Neuronal stem cell (in vitro differentiated cells): ENCODE results near the gene LRP11.
"Not testable (repeated sequence)": the region's sequence is repeated elsewhere in the genome, so short reads cannot be mapped to it uniquely, and the experiment has no call there.

Experiments used
- DNase-seq: peaks from one replicate; pipeline ENCODE4 v3.0.0-alpha.2; 2013; ENCODE audit warnings: low spot score
- H2AFZ ChIP-seq: one replicate; pipeline ENCODE4 v1.6.1; 2013; ENCODE audit warnings: mild to moderate bottlenecking, low read length, inconsistent platforms
- H2AK5ac ChIP-seq: 2 replicates; pipeline ENCODE4 v1.6.1; 2013; ENCODE audit warnings: low read depth, mild to moderate bottlenecking, inconsistent platforms, low read length, moderate library complexity, mixed read lengths
- H2BK120ac ChIP-seq: 2 replicates; pipeline ENCODE4 v1.6.1; 2013; ENCODE audit warnings: low read depth, mild to moderate bottlenecking, inconsistent platforms, low read length, moderate library complexity, mixed read lengths
- H2BK12ac ChIP-seq: one replicate; pipeline ENCODE4 v1.6.1; 2013; ENCODE audit warnings: low read length, inconsistent platforms
- H2BK15ac ChIP-seq: 2 replicates; pipeline ENCODE4 v1.6.1; 2013; ENCODE audit warnings: mild to moderate bottlenecking, low read length, inconsistent platforms, mixed read lengths
- H2BK5ac ChIP-seq: one replicate; pipeline ENCODE4 v1.6.1; 2013; ENCODE audit warnings: inconsistent platforms, mild to moderate bottlenecking, low read length, moderate library complexity
- H3K14ac ChIP-seq: one replicate; pipeline ENCODE4 v1.6.1; 2013; ENCODE audit warnings: low read length, inconsistent platforms
- H3K18ac ChIP-seq: 2 replicates; pipeline ENCODE4 v1.6.1; 2013; ENCODE audit warnings: low read length, inconsistent platforms
- H3K23ac ChIP-seq: 2 replicates; pipeline ENCODE4 v1.6.1; 2013; ENCODE audit warnings: low read depth, mild to moderate bottlenecking, mixed read lengths, low read length, inconsistent platforms; ENCODE audit not compliant: poor library complexity
- H3K27ac ChIP-seq: replicated peaks from 3 replicates; pipeline ENCODE4 v1.5.1; 2013; ENCODE audit warnings: low read length, inconsistent platforms
- H3K27me3 ChIP-seq, 3 experiments: 2 replicates each; pipeline ENCODE4 v1.6.1; 2013; ENCODE audit warnings: low read length in 3 of 3, mild to moderate bottlenecking in 2 of 3, inconsistent platforms in 1 of 3, low read depth in 1 of 3, mixed read lengths in 1 of 3, moderate library complexity in 1 of 3; ENCODE audit not compliant: control insufficient read depth in 3 of 3, insufficient read depth in 3 of 3
- H3K36me3 ChIP-seq, 2 donors: replicated peaks in 1 of 2; 2 replicates each; pipeline ENCODE4 v1.6.1; 2013; ENCODE audit warnings: low read length in 2 of 2; ENCODE audit not compliant: control insufficient read depth in 2 of 2, insufficient read depth in 2 of 2
- H3K4ac ChIP-seq: 2 replicates; pipeline ENCODE4 v1.6.1; 2013; ENCODE audit warnings: inconsistent platforms, mild to moderate bottlenecking, low read length, moderate library complexity
- H3K4me1 ChIP-seq, 2 donors: 1 replicate in 1 of 2; 2 replicates in 1 of 2; pipeline ENCODE4 v1.6.1; 2013; ENCODE audit warnings: low read length in 2 of 2, low read depth in 1 of 2; ENCODE audit not compliant: control insufficient read depth in 2 of 2, insufficient read depth in 1 of 2
- H3K4me2 ChIP-seq: one replicate; pipeline ENCODE4 v1.6.1; 2013; ENCODE audit warnings: mild to moderate bottlenecking, low read length, inconsistent platforms; ENCODE audit not compliant: insufficient read depth, poor library complexity, severe bottlenecking
- H3K4me3 ChIP-seq, 2 donors: 2 replicates each; pipeline ENCODE4 v1.5.1; 2013; ENCODE audit warnings: low read length in 2 of 2, mild to moderate bottlenecking in 2 of 2, inconsistent platforms in 1 of 2, moderate library complexity in 1 of 2
- H3K79me1 ChIP-seq: one replicate; pipeline ENCODE4 v1.6.1; 2013; ENCODE audit warnings: low read depth, mild to moderate bottlenecking, inconsistent platforms, low read length, moderate library complexity
- H3K9ac ChIP-seq: one replicate; pipeline ENCODE4 v1.6.1; 2013; ENCODE audit warnings: mild to moderate bottlenecking, low read depth, low read length, inconsistent platforms; ENCODE audit not compliant: poor library complexity
- H3K9me3 ChIP-seq, 2 donors: replicated peaks in 1 of 2; 2 replicates each; pipeline versions ENCODE3 to v1.6.1; 2013; ENCODE audit warnings: low read length in 2 of 2, mild to moderate bottlenecking in 2 of 2, inconsistent platforms in 1 of 2, low read depth in 1 of 2, mixed read lengths in 1 of 2, moderate library complexity in 1 of 2; ENCODE audit not compliant: control insufficient read depth in 2 of 2, insufficient read depth in 1 of 2
- H4K8ac ChIP-seq: one replicate; pipeline ENCODE4 v1.6.1; 2013; ENCODE audit warnings: low read depth, mild to moderate bottlenecking, inconsistent platforms, low read length, moderate library complexity
- H4K91ac ChIP-seq: one replicate; pipeline ENCODE4 v1.6.1; 2013; ENCODE audit warnings: low read length, low read depth, mild to moderate bottlenecking, inconsistent platforms; ENCODE audit not compliant: poor library complexity
- WGBS, 2 donors: extraction: QIAGEN DNeasy Blood & Tissue Kit; methylation state at CpG; one replicate each; pipeline ENCODE4 v1.1.7; 2013; ENCODE audit warnings: missing lambda C conversion rate in 2 of 2, mixed read lengths in 1 of 2; ENCODE audit not compliant: insufficient read length in 2 of 2, insufficient replicate concordance in 1 of 2; ENCODE audit errors: extremely low coverage in 2 of 2; 5-methylcytosine and 5-hydroxymethylcytosine counted together

The LRP11 gene

GRCh38 chr6:149855040-149855654 lies 9.0 kb downstream of the LRP11 start:
- H3K9me3 ChIP-seq = no peaks in the 10 kb centered on the region
- H3K9ac ChIP-seq = no peak overlapping the region
- no peak overlapping the region for H2AK5ac ChIP-seq
- no peaks in the 10 kb centered on the region for H3K79me1 ChIP-seq
- H3K18ac ChIP-seq = no peak overlapping the region
- H4K8ac ChIP-seq = no peak overlapping the region
- no peak overlapping the region for H3K4me3 ChIP-seq
- H3K36me3 ChIP-seq = peaks cover 0 to 26% of the 10 kb centered on the region in 2 donors
- no peak overlapping the region for H4K91ac ChIP-seq
- H3K4ac ChIP-seq = no peak overlapping the region
- no peaks in the 10 kb centered on the region for H3K27me3 ChIP-seq
- no peak overlapping the region for H3K23ac ChIP-seq
- H3K27ac ChIP-seq = no peak overlapping the region
- WGBS, 2 donors = no CpG with 5 or more reads among the region's 5 CpGs
- no peak for DNase-seq
- H3K4me2 ChIP-seq = no peak overlapping the region
- no peak overlapping the region for H2BK120ac ChIP-seq
- no peak overlapping the region for H2AFZ ChIP-seq
- H2BK12ac ChIP-seq = no peak overlapping the region
- peaks cover 0 to 11% of the 10 kb centered on the region in 2 donors for H3K4me1 ChIP-seq
- H2BK15ac ChIP-seq = no peak overlapping the region
- no peak overlapping the region for H3K14ac ChIP-seq
- no peak overlapping the region for H2BK5ac ChIP-seq

DNA sequence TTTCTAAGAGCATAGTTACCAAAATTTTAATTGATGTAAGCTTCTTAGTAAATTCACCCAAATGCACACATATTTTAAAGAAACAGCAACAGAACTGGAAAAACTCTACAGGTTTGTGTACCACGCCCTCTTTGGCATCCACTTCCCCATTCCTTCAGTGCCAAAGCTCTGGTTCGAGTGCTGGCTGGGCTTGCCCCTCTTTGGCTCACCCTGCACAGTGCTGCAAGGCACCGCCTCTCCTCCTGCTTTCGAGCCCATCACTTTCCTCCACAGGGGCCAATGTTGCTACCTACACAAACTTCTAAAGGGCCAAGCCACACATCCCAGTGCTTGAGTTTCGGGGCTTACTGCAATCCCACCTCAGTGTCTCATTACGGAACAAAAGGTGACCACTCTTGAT lies 9.6 kb downstream of the LRP11 start:
- no peak overlapping the region for H3K4ac ChIP-seq
- H3K9me3 ChIP-seq = no peaks in the 10 kb centered on the region
- no peak overlapping the region for H3K4me2 ChIP-seq
- H3K18ac ChIP-seq = no peak overlapping the region
- no peaks in the 10 kb centered on the region for H3K27me3 ChIP-seq
- H4K91ac ChIP-seq = no peak overlapping the region
- no CpG with 5 or more reads among the region's 6 CpGs for WGBS, 2 donors
- H3K36me3 ChIP-seq = peaks cover 0 to 28% of the 10 kb centered on the region in 2 donors
- no peak overlapping the region for H3K27ac ChIP-seq
- H2AFZ ChIP-seq = no peak overlapping the region
- H3K9ac ChIP-seq = no peak overlapping the region
- H4K8ac ChIP-seq = no peak overlapping the region
- H3K4me1 ChIP-seq = peaks cover 0 to 11% of the 10 kb centered on the region in 2 donors
- no peaks in the 10 kb centered on the region for H3K79me1 ChIP-seq
- no peak overlapping the region for H3K4me3 ChIP-seq
- no peak overlapping the region for H2BK5ac ChIP-seq
- H2AK5ac ChIP-seq = no peak overlapping the region
- DNase-seq = no peak
- no peak overlapping the region for H2BK120ac ChIP-seq
- H3K23ac ChIP-seq = no peak overlapping the region
- H3K14ac ChIP-seq = no peak overlapping the region
- no peak overlapping the region for H2BK15ac ChIP-seq
- no peak overlapping the region for H2BK12ac ChIP-seq

DNA sequence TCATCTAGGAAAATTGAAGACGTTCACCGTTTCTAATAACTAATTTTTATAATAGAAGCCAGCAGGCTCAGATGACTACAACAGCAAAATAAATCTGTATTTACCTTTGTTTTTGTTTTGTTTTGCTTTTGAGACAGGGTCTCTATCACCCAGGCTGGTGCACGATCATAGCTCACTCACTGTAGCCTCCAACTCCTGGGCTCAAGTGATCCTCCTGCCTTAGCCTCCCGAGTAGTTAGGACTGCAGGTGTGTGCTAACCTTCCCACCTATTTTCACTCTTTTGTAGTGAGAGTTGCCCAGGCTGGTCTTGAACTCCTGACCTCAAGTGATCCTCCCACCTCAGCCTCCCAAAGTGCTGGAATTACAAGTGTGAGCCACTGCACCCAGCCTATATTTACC lies 10.1 kb downstream of the LRP11 start:
- no CpG with 5 or more reads among the region's 4 CpGs for WGBS, 2 donors
- not testable (repeated sequence) for H4K91ac ChIP-seq, DNase-seq, H3K27me3 ChIP-seq, H3K14ac ChIP-seq, H2BK15ac ChIP-seq, H3K9me3 ChIP-seq, H3K9ac ChIP-seq, H3K4ac ChIP-seq, H3K18ac ChIP-seq, H2AK5ac ChIP-seq, H3K4me2 ChIP-seq, H2BK120ac ChIP-seq, H4K8ac ChIP-seq, H3K4me3 ChIP-seq, H3K23ac ChIP-seq, H2BK12ac ChIP-seq, H3K79me1 ChIP-seq, H3K27ac ChIP-seq, H2AFZ ChIP-seq, H2BK5ac ChIP-seq
- peaks cover 0 to 11% of the 10 kb centered on the region in 2 donors for H3K4me1 ChIP-seq
- H3K36me3 ChIP-seq = peaks cover 0 to 30% of the 10 kb centered on the region in 2 donors

GRCh38 chr6:149852881-149853280 lies 11.3 kb downstream of the LRP11 start:
- H3K4me2 ChIP-seq = no peak overlapping the region
- no peak overlapping the region for H2BK12ac ChIP-seq
- no CpG with 5 or more reads among the region's 12 CpGs for WGBS, 2 donors
- H4K91ac ChIP-seq = no peak overlapping the region
- no peak overlapping the region for H3K14ac ChIP-seq
- H3K36me3 ChIP-seq = peaks cover 0 to 34% of the 10 kb centered on the region in 2 donors
- no peak for DNase-seq
- H3K9ac ChIP-seq = no peak overlapping the region
- H3K9me3 ChIP-seq = no peaks in the 10 kb centered on the region
- no peak overlapping the region for H2BK15ac ChIP-seq
- no peak overlapping the region for H2AFZ ChIP-seq
- H3K79me1 ChIP-seq = no peaks in the 10 kb centered on the region
- no peak overlapping the region for H4K8ac ChIP-seq
- no peak overlapping the region for H3K4ac ChIP-seq
- H2AK5ac ChIP-seq = no peak overlapping the region
- H3K4me3 ChIP-seq = no peak overlapping the region
- H2BK120ac ChIP-seq = no peak overlapping the region
- H3K27me3 ChIP-seq = no peaks in the 10 kb centered on the region
- no peak overlapping the region for H3K23ac ChIP-seq
- no peak overlapping the region for H2BK5ac ChIP-seq
- peaks cover 0 to 11% of the 10 kb centered on the region in 2 donors for H3K4me1 ChIP-seq
- H3K18ac ChIP-seq = no peak overlapping the region
- H3K27ac ChIP-seq = no peak overlapping the region
